C4-2B (cell line): ENCODE measurements around the gene PHKB.

Experiments
- ZFX ChIP-seq: fragments of 450-650 bp; IDR thresholded peaks from 2 replicates; pipeline ENCODE4 v1.6.1; 2017
- TF ChIP-seq, protein P1 (sequence below): fragments of 450-650 bp; conservative IDR thresholded peaks from 2 replicates; pipeline ENCODE4 v1.5.1; 2017; ENCODE audit warnings: mild to moderate bottlenecking

DNA sequence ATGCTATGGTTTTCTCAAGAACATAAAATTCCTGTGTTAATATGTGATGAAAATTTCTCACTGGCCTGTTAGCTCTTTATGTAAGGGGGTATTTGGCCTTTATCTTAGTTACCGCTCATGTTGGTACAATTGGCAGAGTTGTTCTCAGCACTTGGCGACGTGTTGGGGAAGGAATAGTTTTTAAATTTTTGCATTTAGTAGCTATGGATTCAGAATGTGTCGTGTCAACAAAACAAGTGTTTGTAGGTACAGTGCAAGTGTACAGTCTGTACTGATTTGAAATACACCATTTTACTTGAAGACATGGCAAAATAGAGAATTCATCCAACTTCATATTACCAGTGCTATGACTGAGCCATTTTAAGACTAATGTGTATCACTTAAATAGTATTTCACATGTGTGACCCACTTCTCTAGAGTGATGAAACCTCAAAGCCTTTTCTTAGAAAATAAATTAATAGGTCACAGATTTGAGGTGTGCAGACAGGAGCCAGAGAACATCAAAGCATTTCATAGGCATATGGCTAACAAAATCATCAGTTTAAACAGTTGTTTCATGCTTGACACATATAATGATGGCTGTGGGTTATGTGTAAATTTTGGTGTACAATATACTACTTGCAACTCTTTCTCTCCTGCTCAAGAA, 150.8 kb downstream of the PHKB start:
- TF ChIP-seq, protein P1, sequence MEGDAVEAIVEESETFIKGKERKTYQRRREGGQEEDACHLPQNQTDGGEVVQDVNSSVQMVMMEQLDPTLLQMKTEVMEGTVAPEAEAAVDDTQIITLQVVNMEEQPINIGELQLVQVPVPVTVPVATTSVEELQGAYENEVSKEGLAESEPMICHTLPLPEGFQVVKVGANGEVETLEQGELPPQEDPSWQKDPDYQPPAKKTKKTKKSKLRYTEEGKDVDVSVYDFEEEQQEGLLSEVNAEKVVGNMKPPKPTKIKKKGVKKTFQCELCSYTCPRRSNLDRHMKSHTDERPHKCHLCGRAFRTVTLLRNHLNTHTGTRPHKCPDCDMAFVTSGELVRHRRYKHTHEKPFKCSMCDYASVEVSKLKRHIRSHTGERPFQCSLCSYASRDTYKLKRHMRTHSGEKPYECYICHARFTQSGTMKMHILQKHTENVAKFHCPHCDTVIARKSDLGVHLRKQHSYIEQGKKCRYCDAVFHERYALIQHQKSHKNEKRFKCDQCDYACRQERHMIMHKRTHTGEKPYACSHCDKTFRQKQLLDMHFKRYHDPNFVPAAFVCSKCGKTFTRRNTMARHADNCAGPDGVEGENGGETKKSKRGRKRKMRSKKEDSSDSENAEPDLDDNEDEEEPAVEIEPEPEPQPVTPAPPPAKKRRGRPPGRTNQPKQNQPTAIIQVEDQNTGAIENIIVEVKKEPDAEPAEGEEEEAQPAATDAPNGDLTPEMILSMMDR: no peak
- TF ChIP-seq ZFX: no peak
